Measurements from ENCODE around the gene TLL2.

Gene TLL2

GRCh38 chr10:96419351-96419750 is 94.4 kb downstream of the TLL2 start:
- DNase-seq, result no peak

GRCh38 chr10:96418582-96418981 is 95.1 kb downstream of the TLL2 start:
- DNase-seq, result no peak

- DNase-seq, result no peak
Observed at GRCh38 chr10:96417441-96417840, 96.3 kb downstream of the TLL2 start.

GRCh38 chr10:96416643-96417042 is 97.1 kb downstream of the TLL2 start:
- DNase-seq, result no peak

GRCh38 chr10:96415891-96416554 is 97.7 kb downstream of the TLL2 start:
- no peak for DNase-seq

- DNase-seq, result no peak
Observed at GRCh38 chr10:96415150-96415890, 98.4 kb downstream of the TLL2 start.

- no peak for DNase-seq
Observed at GRCh38 chr10:96414303-96414702, 99.4 kb downstream of the TLL2 start.

- DNase-seq, result no peak
Observed at GRCh38 chr10:96413151-96413787, 100.5 kb downstream of the TLL2 start.

- DNase-seq, result no peak
Observed at GRCh38 chr10:96411716-96412320, 101.9 kb downstream of the TLL2 start.

GRCh38 chr10:96410296-96410695 is 103.4 kb downstream of the TLL2 start:
- DNase-seq, result no peak

- no peak for DNase-seq
Observed at GRCh38 chr10:96408201-96408600, 105.5 kb downstream of the TLL2 start.

- DNase-seq, result no peak
Observed at GRCh38 chr10:96407560-96408069, 106.1 kb downstream of the TLL2 start.

- no peak for DNase-seq
Observed at GRCh38 chr10:96406091-96406490, 107.6 kb downstream of the TLL2 start.

GRCh38 chr10:96402417-96403305 is 111.1 kb downstream of the TLL2 start:
- no peak for DNase-seq

GRCh38 chr10:96401036-96401435 is 112.7 kb downstream of the TLL2 start:
- DNase-seq, result no peak

GRCh38 chr10:96400465-96400864 is 113.3 kb downstream of the TLL2 start:
- DNase-seq, result no peak

GRCh38 chr10:96397902-96398301 is 115.8 kb downstream of the TLL2 start:
- no peak for DNase-seq

GRCh38 chr10:96395931-96396877 is 117.5 kb downstream of the TLL2 start:
- DNase-seq, result peak; percentile 66

GRCh38 chr10:96390460-96390864 is 123.3 kb downstream of the TLL2 start:
- DNase-seq, result no peak

- DNase-seq, result no peak
Observed at GRCh38 chr10:96389785-96390184, 123.9 kb downstream of the TLL2 start.

GRCh38 chr10:96387601-96388000 is 126.1 kb downstream of the TLL2 start:
- no peak for DNase-seq

Data from CD4-positive, alpha-beta T cell treated with Interleukin-17A for 4 hours (primary cell).